ENCODE measurements around the gene FBXL19. TPM values are rescaled to one million over a fixed set of nuclear protein-coding genes. Genes with fewer than 3 reads are reported as not detected.

Gene FBXL19
- polyA plus RNA-seq, 3 donors: 0.14 to 7.6 TPM; not detected in 1

- Histone ChIP-seq H3K9me3 (replicated peaks in 1 of 2; ENCODE audit: control insufficient read depth in 1 of 2, insufficient read depth in 1 of 2, low read length in 2 of 2) (peaks cover 0 to 7% of the 10 kb centered on the region in 2 donors), H3K4me3 (replicated peaks in 1 of 3; ENCODE audit: low read depth in 2 of 3, low read length in 3 of 3) (peak overlapping the region in 2 of 3 experiments; percentile 1 to 47), H2AFZ (ENCODE audit: insufficient read depth, low read depth, low read length, poor library complexity, severe bottlenecking) (peak overlapping the region; percentile 82), H3K27ac (ENCODE audit: low read depth in 1 of 2, low read length in 2 of 2) (peak overlapping the region; percentile 80 to 89), H3K36me3 (replicated peaks in 1 of 2; ENCODE audit: control insufficient read depth in 1 of 2, insufficient read depth in 2 of 2, low read length in 2 of 2) (no peaks in the 10 kb centered on the region), H3K4me1 (ENCODE audit: control insufficient read depth in 1 of 2, insufficient read depth in 2 of 2, low read length in 2 of 2) (peaks cover 38 to 42% of the 10 kb centered on the region in 2 donors), H3K9ac (ENCODE audit: insufficient read depth, low read length, poor library complexity, severe bottlenecking) (peak overlapping the region; percentile 23), H4K20me1 (ENCODE audit: insufficient read depth, low read length) (no peaks in the 10 kb centered on the region), H3K27me3 (ENCODE audit: control insufficient read depth in 2 of 2, insufficient read depth in 2 of 2, low read length in 2 of 2) (no peaks in the 10 kb centered on the region), H3K79me2 (ENCODE audit: insufficient read depth, low read length) (peaks cover 7% of the 10 kb centered on the region), H3K4me2 (replicated peaks; ENCODE audit: extremely low read depth, low read length, poor library complexity, severe bottlenecking) (peak overlapping the region; percentile 85)
- Mint-ChIP-seq H3K4me1 (peaks cover 39% of the 10 kb centered on the region), H3K9me3 (peaks cover 0 to 10% (median 2%) of the 10 kb centered on the region in 7 donors), H3K27me3 (ENCODE audit: low read depth in 3 of 3) (peaks cover 0 to 5% (median 4%) of the 10 kb centered on the region in 3 donors), H3K36me3 (no peaks in the 10 kb centered on the region), H3K4me3 (peak overlapping the region; percentile 48 to 59), H3K27ac (peak overlapping the region; percentile 90 to 97 (median 93))
- intact Hi-C loops (cut with micrococcal nuclease): loop anchor here (5.0 kb wide), 1 partner anchor 62 kb away; no protein-coding TSS in a partner anchor
- WGBS (ENCODE audit: insufficient coverage): 48% methylated on average over 15 of the region's 19 CpGs
- TF ChIP-seq, protein P1, sequence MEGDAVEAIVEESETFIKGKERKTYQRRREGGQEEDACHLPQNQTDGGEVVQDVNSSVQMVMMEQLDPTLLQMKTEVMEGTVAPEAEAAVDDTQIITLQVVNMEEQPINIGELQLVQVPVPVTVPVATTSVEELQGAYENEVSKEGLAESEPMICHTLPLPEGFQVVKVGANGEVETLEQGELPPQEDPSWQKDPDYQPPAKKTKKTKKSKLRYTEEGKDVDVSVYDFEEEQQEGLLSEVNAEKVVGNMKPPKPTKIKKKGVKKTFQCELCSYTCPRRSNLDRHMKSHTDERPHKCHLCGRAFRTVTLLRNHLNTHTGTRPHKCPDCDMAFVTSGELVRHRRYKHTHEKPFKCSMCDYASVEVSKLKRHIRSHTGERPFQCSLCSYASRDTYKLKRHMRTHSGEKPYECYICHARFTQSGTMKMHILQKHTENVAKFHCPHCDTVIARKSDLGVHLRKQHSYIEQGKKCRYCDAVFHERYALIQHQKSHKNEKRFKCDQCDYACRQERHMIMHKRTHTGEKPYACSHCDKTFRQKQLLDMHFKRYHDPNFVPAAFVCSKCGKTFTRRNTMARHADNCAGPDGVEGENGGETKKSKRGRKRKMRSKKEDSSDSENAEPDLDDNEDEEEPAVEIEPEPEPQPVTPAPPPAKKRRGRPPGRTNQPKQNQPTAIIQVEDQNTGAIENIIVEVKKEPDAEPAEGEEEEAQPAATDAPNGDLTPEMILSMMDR (IDR thresholded peaks at IDR 0.05): no peak
- DNase-seq: peak; percentile 43 to 71 (median 67)
These were observed 19.1 kb upstream of the FBXL19 start for GRCh38 chr16:30904114-30904780.

DNA sequence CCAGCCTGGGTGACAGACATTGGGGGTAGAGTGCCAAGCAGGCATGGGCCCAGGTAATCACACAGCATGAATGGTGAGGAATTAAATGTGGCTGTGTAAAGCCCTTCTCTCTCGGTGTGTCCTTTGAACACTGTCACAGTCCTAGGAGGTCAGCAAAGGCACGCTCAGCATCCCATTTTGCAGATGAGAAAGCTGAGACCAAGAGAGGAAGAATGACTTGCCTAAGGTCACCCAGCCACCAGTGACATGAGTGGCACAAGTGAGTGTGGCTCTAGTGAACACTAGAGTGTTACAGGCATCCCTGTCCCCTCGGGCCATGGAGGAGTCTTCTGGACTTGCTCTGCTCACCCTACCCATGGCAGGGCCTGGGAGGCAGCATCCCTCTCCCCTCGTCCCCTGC, 16.3 kb upstream of the FBXL19 start:
- Histone ChIP-seq H3K4me1 (ENCODE audit: control insufficient read depth in 1 of 2, insufficient read depth in 2 of 2, low read length in 2 of 2) (peaks cover 29% of the 10 kb centered on the region in 2 donors), H3K27ac (ENCODE audit: low read depth in 1 of 2, low read length in 2 of 2) (no peak overlapping the region), H3K4me2 (replicated peaks; ENCODE audit: extremely low read depth, low read length, poor library complexity, severe bottlenecking) (no peak overlapping the region), H3K36me3 (replicated peaks in 1 of 2; ENCODE audit: control insufficient read depth in 1 of 2, insufficient read depth in 2 of 2, low read length in 2 of 2) (no peaks in the 10 kb centered on the region), H2AFZ (ENCODE audit: insufficient read depth, low read depth, low read length, poor library complexity, severe bottlenecking) (no peak overlapping the region), H3K79me2 (ENCODE audit: insufficient read depth, low read length) (no peaks in the 10 kb centered on the region), H3K9ac (ENCODE audit: insufficient read depth, low read length, poor library complexity, severe bottlenecking) (no peak overlapping the region), H3K9me3 (replicated peaks in 1 of 2; ENCODE audit: control insufficient read depth in 1 of 2, insufficient read depth in 1 of 2, low read length in 2 of 2) (peaks cover 0 to 7% of the 10 kb centered on the region in 2 donors), H3K27me3 (ENCODE audit: control insufficient read depth in 2 of 2, insufficient read depth in 2 of 2, low read length in 2 of 2) (no peaks in the 10 kb centered on the region), H3K4me3 (replicated peaks in 1 of 3; ENCODE audit: low read depth in 2 of 3, low read length in 3 of 3) (no peak overlapping the region), H4K20me1 (ENCODE audit: insufficient read depth, low read length) (no peaks in the 10 kb centered on the region)
- Mint-ChIP-seq H3K27me3 (ENCODE audit: low read depth in 3 of 3) (peaks cover 0 to 8% (median 4%) of the 10 kb centered on the region in 3 donors), H3K9me3 (peaks cover 0 to 8% (median 2%) of the 10 kb centered on the region in 7 donors), H3K4me3 (no peak overlapping the region), H3K36me3 (no peaks in the 10 kb centered on the region), H3K27ac (peak overlapping the region in 1 of 7 donors; percentile 19), H3K4me1 (peaks cover 29% of the 10 kb centered on the region)
- TF ChIP-seq, protein P1 (IDR thresholded peaks at IDR 0.05): no peak
- intact Hi-C loops (cut with micrococcal nuclease): no loop called here
- DNase-seq: no peak
- 93% methylated on average over 2 of the region's 4 CpGs for WGBS (ENCODE audit: insufficient coverage)
